GM12878 (cell line): Measurements from ENCODE around the gene MDM4. TPM values are rescaled to one million over a fixed set of nuclear protein-coding genes. Genes with fewer than 3 reads are reported as not detected.
A peak's percentile ranks its signal among the peaks of the same experiment; 100 is the strongest.

Source experiments
- ATAC-seq: fragments of 200-7000 bp; cut with Tn5 transposase; 3 replicates; pipeline ENCODE4 v1.9.1; 2020; ENCODE audit warnings: mild to moderate bottlenecking, moderate library complexity
- BruUV-seq: library from RNA; stranded (reverse); fragments of 400-500 nt; replicated peaks from 2 replicates; lab custom pipeline; 2021; lab: Mats Ljungman, UMichigan
- CTCF ChIA-PET: fragments of 300-600 bp; sonication (Branson Sonifier 250); formaldehyde crosslinking; extraction: SDS; loops from one replicate; lab custom pipeline; 2021; ENCODE audit warnings: inconsistent platforms; lab: Yijun Ruan, JAX
- POLR2A ChIA-PET: fragments of 350-600 bp; formaldehyde crosslinking; extraction: SDS; loops from one replicate; lab custom pipeline; 2021; ENCODE audit warnings: inconsistent platforms; lab: Charles Lee
- RAD21 ChIA-PET: fragments of 300-600 bp; sonication (Branson Sonifier 250); formaldehyde crosslinking; loops from one replicate; lab custom pipeline; 2023; ENCODE audit warnings: antibody characterized with exemption; ENCODE audit not compliant: unreplicated experiment; lab: Charles Lee
- SMC1A ChIA-PET: fragments of 300-600 bp; sonication (Branson Sonifier 250); formaldehyde crosslinking; loops from one replicate; lab custom pipeline; 2023; ENCODE audit not compliant: unreplicated experiment, uncharacterized antibody; lab: Charles Lee
- DNase-seq: peaks from one replicate; pipeline ENCODE4 v3.0.0-alpha.2; 2011; ENCODE audit warnings: low read depth, low spot score
- FAIRE-seq: peaks from 3 replicates; lab custom pipeline; 2011; peaks lifted over from hg19 to GRCh38; lab: Jason Lieb, UNC
- H2AFZ ChIP-seq: 2 replicates; pipeline ENCODE4 v1.6.0; 2011; ENCODE audit warnings: low read depth, low read length, control low read depth; ENCODE audit not compliant: control insufficient read depth
- H3K27ac ChIP-seq: 2 replicates; pipeline ENCODE4 v1.5.1; 2011; ENCODE audit warnings: control low read depth; ENCODE audit not compliant: control insufficient read depth, insufficient read depth
- H3K27me3 ChIP-seq, 2 experiments: replicated peaks in 1 of 2; 2 replicates each; pipeline versions ENCODE4 v1.6.0 to v1.6.1; 2011; ENCODE audit warnings: low read length in 1 of 2; ENCODE audit not compliant: control insufficient read depth in 2 of 2, insufficient read depth in 2 of 2
- H3K36me3 ChIP-seq, 2 experiments: 2 replicates each; pipeline ENCODE4 v1.5.1; 2011; ENCODE audit warnings: low read length in 1 of 2; ENCODE audit not compliant: control insufficient read depth in 2 of 2, insufficient read depth in 2 of 2
- H3K4me1 ChIP-seq: 2 replicates; pipeline ENCODE4 v1.6.1; 2011; ENCODE audit warnings: mild to moderate bottlenecking, low read length, moderate library complexity, mixed read lengths; ENCODE audit not compliant: control insufficient read depth, insufficient read depth
- H3K4me2 ChIP-seq: 2 replicates; pipeline ENCODE4 v1.6.0; 2011; ENCODE audit warnings: control low read depth; ENCODE audit not compliant: control insufficient read depth, insufficient read depth
- H3K4me3 ChIP-seq: fragments of 200-600 bp; sonication (generic); 2 replicates; pipeline ENCODE4 v1.5.1; 2016
- H3K79me2 ChIP-seq: 2 replicates; pipeline ENCODE4 v1.6.0; 2011; ENCODE audit warnings: low read length; ENCODE audit not compliant: control insufficient read depth, insufficient read depth
- H3K9ac ChIP-seq: 2 replicates; pipeline ENCODE4 v1.8.0; 2011; ENCODE audit warnings: low read length, control low read depth, mixed read lengths; ENCODE audit not compliant: control insufficient read depth, insufficient read depth
- H3K9me3 ChIP-seq: replicated peaks from 3 replicates; pipeline ENCODE4 v1.5.1; 2011; ENCODE audit warnings: mild to moderate bottlenecking, low read length; ENCODE audit not compliant: control insufficient read depth, insufficient read depth
- H4K20me1 ChIP-seq: 2 replicates; pipeline ENCODE4 v1.6.0; 2011; ENCODE audit not compliant: control insufficient read depth, insufficient read depth
- CBFB ChIP-seq: IDR thresholded peaks from 2 replicates; pipeline ENCODE4 v1.6.1; 2016; ENCODE audit warnings: antibody characterized with exemption, low read depth
- PAX8 ChIP-seq: fragments of 450-650 bp; IDR thresholded peaks from 2 replicates; pipeline ENCODE4 v1.6.1; 2017; ENCODE audit warnings: mild to moderate bottlenecking, moderate library complexity
- PRDM15 ChIP-seq: fragments of 450-650 bp; formaldehyde crosslinking; IDR thresholded peaks from 2 replicates; pipeline ENCODE4 v1.4.0; 2020; ENCODE audit warnings: mild to moderate bottlenecking, moderate library complexity
- RUNX3 ChIP-seq: IDR thresholded peaks from 2 replicates; pipeline ENCODE4 v1.6.1; 2012; ENCODE audit warnings: low read length, inconsistent platforms
- SIN3A ChIP-seq: IDR thresholded peaks from 2 replicates; pipeline ENCODE4 v1.6.1; 2012; ENCODE audit warnings: low read depth, low read length, improper control_type of control experiment
- SPI1 ChIP-seq: IDR thresholded peaks from 2 replicates; pipeline ENCODE4 v1.6.1; 2011; ENCODE audit warnings: low read depth, mild to moderate bottlenecking, low read length, moderate library complexity, borderline replicate concordance; ENCODE audit not compliant: insufficient read depth
- USF2 ChIP-seq: IDR thresholded peaks from 2 replicates; pipeline ENCODE4 v1.6.1; 2011; ENCODE audit warnings: low read depth, low read length, improper control_type of control experiment, borderline replicate concordance
- YBX1 ChIP-seq: fragments of 450-650 bp; IDR thresholded peaks from 2 replicates; pipeline ENCODE4 v1.6.1; 2016; ENCODE audit warnings: antibody characterized with exemption
- ZNF217 ChIP-seq: fragments of 450-650 bp; IDR thresholded peaks from 2 replicates; pipeline ENCODE4 v1.6.1; 2017; ENCODE audit warnings: antibody characterized with exemption, mild to moderate bottlenecking
- WGBS: methylation state at CpG from one replicate; pipeline ENCODE4 v1.1.6; 2016; ENCODE audit warnings: low lambda C conversion rate; ENCODE audit not compliant: insufficient replicate concordance, insufficient coverage; ENCODE audit errors: missing lambda C conversion rate; 5-methylcytosine and 5-hydroxymethylcytosine counted together
- in situ Hi-C: fragments of 300-500 bp; cut with MboI; formaldehyde crosslinking; loops from 9 replicates; pipeline ENCODE4 v1.14.3; 2018; ENCODE audit warnings: mixed read lengths
- intact Hi-C: fragments of 100-400 bp; cut with micrococcal nuclease; formaldehyde crosslinking; loops from one replicate; pipeline ENCODE4 v1.14.2; 2022; ENCODE audit not compliant: unreplicated experiment
- polyA plus RNA-seq, 11 experiments: library from polyadenylated mRNA; depleted of rRNA in 4 of 11; unstranded in 6 of 11; stranded (reverse) in 5 of 11; fragments of >200 nt; fragmentation: Nextera tagmentation in 4 of 11; fragmentation: Illumina TruSeq in 1 of 11; extraction: Ambion mirVana in 4 of 11; extraction: Trizol in 1 of 11; gene quantifications; 1 replicate in 1 of 11; 2 replicates in 10 of 11; pipeline versions ENCODE4 v1.2.1 to v1.2.3, GENCODE V29; 2011 to 2016; ENCODE audit warnings: inconsistent platforms in 2 of 11, missing spikeins in 2 of 11, low read depth in 1 of 11
- total RNA-seq, 4 experiments: library from RNA; depleted of rRNA in 3 of 4; stranded (reverse); fragments of >200 nt in 3 of 4; fragmentation: Illumina TruSeq in 1 of 4; extraction: Trizol in 1 of 4; gene quantifications; 2 replicates each; pipeline versions ENCODE4 v1.2.1 to v1.2.3, GENCODE V29; 2013 to 2021
- TF ChIP-seq, protein P1 (sequence below): fragments of 450-650 bp; IDR thresholded peaks from 2 replicates; pipeline ENCODE4 v1.6.1; 2017; ENCODE audit warnings: mild to moderate bottlenecking, moderate library complexity

The MDM4 gene
- total and polyA plus RNA-seq, 10 of the 15 experiments (the other 5 are each of a cell fraction or from before 2014, with no cell fraction given): 2.5 to 74.4 (median 22.7) TPM

DNA sequence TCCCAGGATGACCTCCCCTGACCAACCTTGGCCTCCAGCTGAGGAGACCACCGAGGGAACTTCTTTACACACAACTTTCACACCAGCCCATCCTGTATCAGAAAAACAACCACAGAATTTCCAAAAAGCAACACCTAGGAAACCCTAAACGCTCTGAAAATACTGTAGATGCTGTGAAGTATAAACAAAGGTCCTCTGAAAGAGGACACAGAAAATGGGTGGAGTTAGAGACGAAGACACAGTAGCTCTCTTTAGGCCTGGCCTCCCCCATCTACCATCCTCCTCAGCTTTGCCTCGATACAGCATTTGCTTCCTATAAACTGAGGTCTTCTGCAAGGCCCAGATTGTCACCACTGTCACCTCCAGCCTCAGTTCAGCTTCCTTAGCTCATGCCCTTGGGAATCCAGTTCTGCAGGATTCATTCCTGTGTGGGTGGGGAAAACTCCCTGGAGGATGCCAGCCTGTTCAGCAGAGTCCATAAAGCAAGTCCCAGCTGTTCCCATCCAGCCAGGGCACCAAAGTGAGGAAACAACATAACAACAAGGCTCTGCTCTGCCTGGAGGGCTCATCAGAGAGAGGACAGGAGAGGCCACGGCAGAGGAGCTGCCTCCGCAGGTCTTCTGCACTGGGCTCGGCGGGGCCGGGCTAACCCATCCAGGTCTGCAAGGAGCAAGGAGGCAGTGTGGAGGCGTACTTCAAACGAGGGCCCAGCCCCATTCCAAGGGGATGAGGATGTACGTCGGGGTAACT lies 36.6 kb upstream of the MDM4 start (continued):
- TF ChIP-seq PRDM15 (CRISPR knock-in tag): no peak

- ChIA-PET RAD21 (interaction anchor here (0.7 to 12.9 kb wide), 12 partner anchors 8 to 1188 kb away, joined by 3 to 267 read pairs (median 4); partner anchors contain the start of genes MDM4 and PIK3C2B), POLR2A (interaction anchor here (0.6 to 5.8 kb wide), 9 partner anchors 9 to 36 kb away, joined by 6 to 81 read pairs (median 8); partner anchors contain the start of genes MDM4 and PIK3C2B), CTCF (interaction anchor here (1.2 to 39.0 kb wide), 5 partner anchors 20 to 327 kb away, joined by 3 to 2021 read pairs (median 10); partner anchors contain the start of genes MDM4 and PIK3C2B), SMC1A (interaction anchor here (0.7 to 18.3 kb wide), 11 partner anchors 8 to 70 kb away, joined by 3 to 408 read pairs (median 5); partner anchors contain the start of genes MDM4 and PIK3C2B)
- DNase-seq: no peak
- Histone ChIP-seq H3K4me3 (no peak overlapping the region), H3K4me2 (peak overlapping the region; percentile 86), H3K9ac (peak overlapping the region; percentile 69; the same call in 1 of the 2 replicates), H3K36me3 (peaks cover 0 to 4% of the 10 kb centered on the region in 2 experiments; a peak in 1 of 4 replicates), H3K4me1 (peaks cover 45% of the 10 kb centered on the region), H3K27me3 (no peaks in the 10 kb centered on the region), H3K27ac (peak overlapping the region; percentile 84), H2AFZ (peak overlapping the region; percentile 41), H3K79me2 (peaks cover 21% of the 10 kb centered on the region), H4K20me1 (0 out of 2 replicates have a peak, but pooled peaks cover 2% of the 10 kb centered on the region), H3K9me3 (no peaks in the 10 kb centered on the region)
- peak; percentile 56 for FAIRE-seq
- intact Hi-C loops: no loop called here
- in situ Hi-C loops: no loop called here
- WGBS: 0% methylated on average over 8 of the region's 8 CpGs
- BruUV-seq: no TSS peak
- ATAC-seq: peak; percentile 81
- no peak for TF ChIP-seq RUNX3
- TF ChIP-seq SPI1: no peak
- peak; percentile 8; the same call in 1 of the 2 replicates for TF ChIP-seq USF2
- TF ChIP-seq PAX8: no peak
- TF ChIP-seq, protein P1, sequence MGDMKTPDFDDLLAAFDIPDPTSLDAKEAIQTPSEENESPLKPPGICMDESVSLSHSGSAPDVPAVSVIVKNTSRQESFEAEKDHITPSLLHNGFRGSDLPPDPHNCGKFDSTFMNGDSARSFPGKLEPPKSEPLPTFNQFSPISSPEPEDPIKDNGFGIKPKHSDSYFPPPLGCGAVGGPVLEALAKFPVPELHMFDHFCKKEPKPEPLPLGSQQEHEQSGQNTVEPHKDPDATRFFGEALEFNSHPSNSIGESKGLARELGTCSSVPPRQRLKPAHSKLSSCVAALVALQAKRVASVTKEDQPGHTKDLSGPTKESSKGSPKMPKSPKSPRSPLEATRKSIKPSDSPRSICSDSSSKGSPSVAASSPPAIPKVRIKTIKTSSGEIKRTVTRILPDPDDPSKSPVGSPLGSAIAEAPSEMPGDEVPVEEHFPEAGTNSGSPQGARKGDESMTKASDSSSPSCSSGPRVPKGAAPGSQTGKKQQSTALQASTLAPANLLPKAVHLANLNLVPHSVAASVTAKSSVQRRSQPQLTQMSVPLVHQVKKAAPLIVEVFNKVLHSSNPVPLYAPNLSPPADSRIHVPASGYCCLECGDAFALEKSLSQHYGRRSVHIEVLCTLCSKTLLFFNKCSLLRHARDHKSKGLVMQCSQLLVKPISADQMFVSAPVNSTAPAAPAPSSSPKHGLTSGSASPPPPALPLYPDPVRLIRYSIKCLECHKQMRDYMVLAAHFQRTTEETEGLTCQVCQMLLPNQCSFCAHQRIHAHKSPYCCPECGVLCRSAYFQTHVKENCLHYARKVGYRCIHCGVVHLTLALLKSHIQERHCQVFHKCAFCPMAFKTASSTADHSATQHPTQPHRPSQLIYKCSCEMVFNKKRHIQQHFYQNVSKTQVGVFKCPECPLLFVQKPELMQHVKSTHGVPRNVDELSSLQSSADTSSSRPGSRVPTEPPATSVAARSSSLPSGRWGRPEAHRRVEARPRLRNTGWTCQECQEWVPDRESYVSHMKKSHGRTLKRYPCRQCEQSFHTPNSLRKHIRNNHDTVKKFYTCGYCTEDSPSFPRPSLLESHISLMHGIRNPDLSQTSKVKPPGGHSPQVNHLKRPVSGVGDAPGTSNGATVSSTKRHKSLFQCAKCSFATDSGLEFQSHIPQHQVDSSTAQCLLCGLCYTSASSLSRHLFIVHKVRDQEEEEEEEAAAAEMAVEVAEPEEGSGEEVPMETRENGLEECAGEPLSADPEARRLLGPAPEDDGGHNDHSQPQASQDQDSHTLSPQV: no peak
- no peak for TF ChIP-seq ZNF217
- no peak for TF ChIP-seq CBFB
- no peak for TF ChIP-seq YBX1
- TF ChIP-seq SIN3A: no peak
Measured at GRCh38 chr1:204480515-204480914, 35.7 kb upstream of the MDM4 start.
